ENCODE data around the gene NKX2-2.

GRCh38 chr20:21550587-21550986, 36.7 kb upstream of the NKX2-2 start:
- TF ChIP-seq CTCF (IDR thresholded peaks at IDR 0.05; ENCODE audit: borderline replicate concordance, extremely low read depth, low read length, poor library complexity, severe bottlenecking) (no peak), EZH2 (IDR thresholded peaks at IDR 0.05; ENCODE audit: borderline replicate concordance, low read depth, low read length, severe bottlenecking) (no peak)

Measured in DND-41 (cell line).